CD4-positive, alpha-beta memory T cell (primary cell): ENCODE results near the gene ADAMTSL3. TPM values are rescaled to one million over a fixed set of nuclear protein-coding genes. Genes with fewer than 3 reads are reported as not detected.

ENCODE experiments used
- CTCF ChIA-PET: fragments of 350-600 bp; sonication (Branson Sonifier 250); formaldehyde crosslinking; loops from one replicate; lab custom pipeline; 2021; ENCODE audit warnings: inconsistent platforms; ENCODE audit not compliant: partially characterized antibody; lab: Charles Lee
- POLR2A ChIA-PET: fragments of 350-600 bp; sonication (Branson Sonifier 250); formaldehyde crosslinking; loops from one replicate; lab custom pipeline; 2021; ENCODE audit not compliant: partially characterized antibody; lab: Charles Lee
- DNase-seq, 5 donors: peaks; one replicate each; pipeline versions ENCODE4 v3.0.0 to v3.0.0-alpha.2; 2020 to 2022; ENCODE audit warnings: mixed read lengths in 1 of 5
- H3K27ac ChIP-seq: one replicate; pipeline ENCODE4 v1.7.0; 2013; ENCODE audit warnings: low read depth, low read length
- H3K27me3 ChIP-seq: 2 replicates; pipeline ENCODE4 v1.7.0; 2013; ENCODE audit warnings: mild to moderate bottlenecking, low read length, moderate library complexity; ENCODE audit not compliant: insufficient read depth
- H3K36me3 ChIP-seq: 2 replicates; pipeline ENCODE4 v1.7.0; 2013; ENCODE audit warnings: mild to moderate bottlenecking, low read length, moderate library complexity; ENCODE audit not compliant: insufficient read depth
- H3K4me1 ChIP-seq: 2 replicates; pipeline ENCODE4 v1.7.0; 2013; ENCODE audit warnings: mild to moderate bottlenecking, low read length, moderate library complexity; ENCODE audit not compliant: insufficient read depth
- H3K4me3 ChIP-seq, 2 donors: one replicate each; pipeline ENCODE4 v1.7.0; 2013; ENCODE audit warnings: low read length in 2 of 2, mild to moderate bottlenecking in 1 of 2
- H3K9me3 ChIP-seq, 2 donors: one replicate each; pipeline ENCODE4 v1.7.0; 2013; ENCODE audit warnings: low read length in 2 of 2, control low read depth in 1 of 2; ENCODE audit not compliant: control insufficient read depth in 1 of 2
- H3K27ac Mint-ChIP-seq, 7 donors: one replicate each; pipeline ENCODE4 v1.8.0; 2020 to 2021; ENCODE audit warnings: mixed read lengths in 7 of 7, mild to moderate bottlenecking in 6 of 7, inconsistent platforms in 3 of 7, moderate library complexity in 3 of 7
- H3K27me3 Mint-ChIP-seq, 2 donors: one replicate each; pipeline ENCODE4 v1.8.0; 2020 to 2021; ENCODE audit warnings: mixed read lengths in 2 of 2
- H3K36me3 Mint-ChIP-seq, 2 donors: one replicate each; pipeline ENCODE4 v1.8.0; 2020 to 2021; ENCODE audit warnings: mixed read lengths in 2 of 2, inconsistent platforms in 1 of 2, mild to moderate bottlenecking in 1 of 2
- H3K4me1 Mint-ChIP-seq, 4 donors: one replicate each; pipeline ENCODE4 v1.8.0; 2020 to 2021; ENCODE audit warnings: mixed read lengths in 4 of 4, mild to moderate bottlenecking in 1 of 4
- H3K4me3 Mint-ChIP-seq, 8 donors: one replicate each; pipeline ENCODE4 v1.8.0; 2020 to 2021; ENCODE audit warnings: mixed read lengths in 8 of 8, mild to moderate bottlenecking in 7 of 8, moderate library complexity in 6 of 8, inconsistent platforms in 3 of 8
- H3K9me3 Mint-ChIP-seq, 8 donors: one replicate each; pipeline ENCODE4 v1.8.0; 2020 to 2021; ENCODE audit warnings: mixed read lengths in 8 of 8, mild to moderate bottlenecking in 5 of 8, inconsistent platforms in 3 of 8, moderate library complexity in 1 of 8
- intact Hi-C: fragments of 100-400 bp; cut with micrococcal nuclease; formaldehyde crosslinking; loops from one replicate; pipeline ENCODE4 v1.15.1; 2023
- polyA plus RNA-seq, 2 donors: library from polyadenylated mRNA; unstranded; fragments of 300-500 nt; fragmentation: Illumina TruSeq; gene quantifications; one replicate each; pipeline ENCODE4 v1.2.3, GENCODE V29; 2021
- total RNA-seq, 2 experiments: library from RNA; stranded (reverse); gene quantifications; one replicate each; pipeline ENCODE4 v1.2.3, GENCODE V29; 2021

Gene ADAMTSL3
- total and polyA plus RNA-seq, 4 experiments from 2014 or later, result not detected

GRCh38 chr15:83612898-83613635, 40.9 kb upstream of the ADAMTSL3 start:
- no peak for DNase-seq
- Mint-ChIP-seq H3K36me3 (no peaks in the 10 kb centered on the region), H3K4me1 (no peaks in the 10 kb centered on the region), H3K27ac (no peak overlapping the region), H3K9me3 (peaks cover 0 to 2% (median 0%) of the 10 kb centered on the region in 8 donors), H3K27me3 (peaks cover 1 to 6% of the 10 kb centered on the region in 2 donors), H3K4me3 (no peak overlapping the region)
- CTCF ChIA-PET, result no interaction called here
- Histone ChIP-seq H3K36me3 (no peaks in the 10 kb centered on the region), H3K27ac (no peak overlapping the region), H3K27me3 (no peaks in the 10 kb centered on the region), H3K4me3 (no peak overlapping the region), H3K4me1 (no peaks in the 10 kb centered on the region), H3K9me3 (no peaks in the 10 kb centered on the region)
- POLR2A ChIA-PET, result no interaction called here
- intact Hi-C loops, result no loop called here

- Mint-ChIP-seq H3K27me3 (peaks cover 1 to 6% of the 10 kb centered on the region in 2 donors), H3K36me3 (no peaks in the 10 kb centered on the region), H3K4me1 (no peaks in the 10 kb centered on the region), H3K4me3 (no peak overlapping the region), H3K9me3 (peaks cover 0 to 2% (median 0%) of the 10 kb centered on the region in 8 donors), H3K27ac (no peak overlapping the region)
- POLR2A ChIA-PET, result no interaction called here
- no peaks in the 10 kb centered on the region for H3K27me3 ChIP-seq
- intact Hi-C loops, result no loop called here
- no peak overlapping the region for H3K4me3 ChIP-seq
- DNase-seq, result no peak
- H3K36me3 ChIP-seq, result no peaks in the 10 kb centered on the region
- H3K4me1 ChIP-seq, result no peaks in the 10 kb centered on the region
- no peak overlapping the region for H3K27ac ChIP-seq
- CTCF ChIA-PET, result no interaction called here
- H3K9me3 ChIP-seq, result no peaks in the 10 kb centered on the region
Measured at GRCh38 chr15:83613714-83614113, 40.2 kb upstream of the ADAMTSL3 start.

- H3K27ac ChIP-seq, result no peak overlapping the region
- ChIA-PET CTCF (no interaction called here), POLR2A (no interaction called here)
- intact Hi-C loops, result no loop called here
- no peaks in the 10 kb centered on the region for H3K9me3 ChIP-seq
- H3K27me3 ChIP-seq, result no peaks in the 10 kb centered on the region
- no peak overlapping the region for H3K27ac Mint-ChIP-seq
- peaks cover 1 to 2% of the 10 kb centered on the region in 2 donors for H3K27me3 Mint-ChIP-seq
- no peak overlapping the region for H3K4me3 Mint-ChIP-seq
- no peaks in the 10 kb centered on the region for H3K4me1 ChIP-seq
- no peaks in the 10 kb centered on the region for H3K36me3 Mint-ChIP-seq
- H3K4me3 ChIP-seq, result no peak overlapping the region
- no peak for DNase-seq
- H3K4me1 Mint-ChIP-seq, result no peaks in the 10 kb centered on the region
- no peaks in the 10 kb centered on the region for H3K36me3 ChIP-seq
- peaks cover 0 to 3% (median 0%) of the 10 kb centered on the region in 8 donors for H3K9me3 Mint-ChIP-seq
Measured at GRCh38 chr15:83616840-83617239, 37.1 kb upstream of the ADAMTSL3 start.

- intact Hi-C loops, result no loop called here
- POLR2A ChIA-PET, result no interaction called here
- H3K27ac Mint-ChIP-seq, result no peak overlapping the region
Measured at GRCh38 chr15:83626171-83626802, 27.6 kb upstream of the ADAMTSL3 start.

GRCh38 chr15:83631534-83631933, 22.4 kb upstream of the ADAMTSL3 start:
- H3K4me3 ChIP-seq, result no peak overlapping the region
- no peaks in the 10 kb centered on the region for H3K9me3 ChIP-seq
- Mint-ChIP-seq H3K27me3 (peaks cover 0 to 1% of the 10 kb centered on the region in 2 donors), H3K4me3 (no peak overlapping the region), H3K4me1 (no peaks in the 10 kb centered on the region), H3K36me3 (no peaks in the 10 kb centered on the region), H3K9me3 (peaks cover 0 to 12% (median 2%) of the 10 kb centered on the region in 8 donors), H3K27ac (no peak overlapping the region)
- no peak for DNase-seq
- H3K4me1 ChIP-seq, result no peaks in the 10 kb centered on the region
- intact Hi-C loops, result no loop called here
- ChIA-PET CTCF (no interaction called here), POLR2A (no interaction called here)
- no peak overlapping the region for H3K27ac ChIP-seq
- no peaks in the 10 kb centered on the region for H3K27me3 ChIP-seq
- no peaks in the 10 kb centered on the region for H3K36me3 ChIP-seq

More at GRCh38 chr15:83626171-83626802, 27.6 kb upstream of the ADAMTSL3 start:
- Histone ChIP-seq H3K27me3 (no peaks in the 10 kb centered on the region), H3K4me3 (no peak overlapping the region), H3K4me1 (no peaks in the 10 kb centered on the region), H3K27ac (no peak overlapping the region), H3K9me3 (no peaks in the 10 kb centered on the region), H3K36me3 (no peaks in the 10 kb centered on the region)
- Mint-ChIP-seq H3K27me3 (peaks cover 1 to 2% of the 10 kb centered on the region in 2 donors), H3K9me3 (peaks cover 0 to 9% (median 1%) of the 10 kb centered on the region in 8 donors), H3K36me3 (no peaks in the 10 kb centered on the region), H3K4me1 (no peaks in the 10 kb centered on the region), H3K4me3 (no peak overlapping the region)
- no peak for DNase-seq
- CTCF ChIA-PET, result no interaction called here

- Histone ChIP-seq H3K4me1 (no peaks in the 10 kb centered on the region), H3K36me3 (no peaks in the 10 kb centered on the region), H3K9me3 (no peaks in the 10 kb centered on the region), H3K27me3 (no peaks in the 10 kb centered on the region), H3K4me3 (no peak overlapping the region), H3K27ac (no peak overlapping the region)
- intact Hi-C loops, result no loop called here
- POLR2A ChIA-PET, result no interaction called here
- no peak overlapping the region for H3K4me3 Mint-ChIP-seq
- no peaks in the 10 kb centered on the region for H3K36me3 Mint-ChIP-seq
- no peak overlapping the region for H3K27ac Mint-ChIP-seq
- no peaks in the 10 kb centered on the region for H3K27me3 Mint-ChIP-seq
- CTCF ChIA-PET, result no interaction called here
- no peaks in the 10 kb centered on the region for H3K4me1 Mint-ChIP-seq
- no peak for DNase-seq
- H3K9me3 Mint-ChIP-seq, result peaks cover 4 to 34% (median 17%) of the 10 kb centered on the region in 8 donors
Measured at GRCh38 chr15:83643201-83643600, 10.7 kb upstream of the ADAMTSL3 start.

GRCh38 chr15:83644439-83644838, 9.5 kb upstream of the ADAMTSL3 start:
- H3K36me3 ChIP-seq, result no peaks in the 10 kb centered on the region
- no peak overlapping the region for H3K4me3 Mint-ChIP-seq

More at GRCh38 chr15:83644439-83644838, 9.5 kb upstream of the ADAMTSL3 start:
- H3K27ac Mint-ChIP-seq, result no peak overlapping the region
- ChIA-PET POLR2A (no interaction called here), CTCF (no interaction called here)
- Histone ChIP-seq H3K4me1 (no peaks in the 10 kb centered on the region), H3K4me3 (no peak overlapping the region), H3K27ac (no peak overlapping the region), H3K9me3 (no peaks in the 10 kb centered on the region), H3K27me3 (no peaks in the 10 kb centered on the region)
- no peaks in the 10 kb centered on the region for H3K4me1 Mint-ChIP-seq
- no peak for DNase-seq
- intact Hi-C loops, result no loop called here
- H3K9me3 Mint-ChIP-seq, result peaks cover under 1 to 34% (median 18%) of the 10 kb centered on the region in 8 donors
- no peaks in the 10 kb centered on the region for H3K27me3 Mint-ChIP-seq
- H3K36me3 Mint-ChIP-seq, result no peaks in the 10 kb centered on the region
